IMR-90 (cell line): ENCODE measurements around the gene EDN3. TPM values are rescaled to one million over a fixed set of nuclear protein-coding genes. Genes with fewer than 3 reads are reported as not detected.

Experiments
- ATAC-seq: fragments of 200-7000 bp; cut with Tn5 transposase; 2 replicates; pipeline ENCODE4 v1.9.1; 2020; ENCODE audit warnings: low read depth, mild to moderate bottlenecking, moderate library complexity
- BruUV-seq: library from RNA; stranded (reverse); fragments of 400-500 nt; replicated peaks from 2 replicates; lab custom pipeline; 2021; lab: Mats Ljungman, UMichigan
- CTCF ChIA-PET: fragments of 300-600 bp; formaldehyde crosslinking; extraction: SDS; loops from one replicate; lab custom pipeline; 2021; ENCODE audit warnings: antibody characterized with exemption; lab: Yijun Ruan, JAX
- POLR2A ChIA-PET: fragments of 300-600 bp; sonication (Branson Sonifier 250); formaldehyde crosslinking; loops from one replicate; lab custom pipeline; 2022; ENCODE audit warnings: antibody characterized with exemption; ENCODE audit not compliant: unreplicated experiment; lab: Charles Lee
- DNase-seq: peaks from one replicate; pipeline ENCODE4 v3.0.0; 2013
- H2AFZ ChIP-seq: replicated peaks from 2 replicates; pipeline ENCODE3; 2013; ENCODE audit warnings: low read length, mild to moderate bottlenecking; ENCODE audit not compliant: poor library complexity
- H2AK5ac ChIP-seq: 2 replicates; pipeline ENCODE4 v1.6.1; 2013; ENCODE audit warnings: low read depth, low read length, inconsistent platforms
- H2AK9ac ChIP-seq: replicated peaks from 2 replicates; pipeline ENCODE3; 2013; ENCODE audit warnings: mild to moderate bottlenecking, low read depth, low read length, moderate library complexity; ENCODE audit not compliant: poor library complexity
- H2BK120ac ChIP-seq: 2 replicates; pipeline ENCODE4 v1.6.1; 2013; ENCODE audit warnings: low read depth, low read length, inconsistent platforms
- H2BK15ac ChIP-seq: 3 replicates; pipeline ENCODE4 v1.6.1; 2013; ENCODE audit warnings: low read depth, low read length, inconsistent platforms
- H2BK20ac ChIP-seq: 2 replicates; pipeline ENCODE4 v1.6.1; 2013; ENCODE audit warnings: low read depth, mild to moderate bottlenecking, inconsistent platforms, low read length, moderate library complexity
- H2BK5ac ChIP-seq: 2 replicates; pipeline ENCODE4 v1.6.1; 2013; ENCODE audit warnings: mild to moderate bottlenecking, low read depth, low read length, inconsistent platforms; ENCODE audit not compliant: poor library complexity, severe bottlenecking
- H3K14ac ChIP-seq: replicated peaks from 2 replicates; pipeline ENCODE4 v1.6.1; 2013; ENCODE audit warnings: low read depth, low read length, inconsistent platforms
- H3K18ac ChIP-seq: 2 replicates; pipeline ENCODE4 v1.6.1; 2013; ENCODE audit warnings: low read depth, low read length, control low read depth
- H3K23ac ChIP-seq: 2 replicates; pipeline ENCODE4 v1.6.1; 2013; ENCODE audit warnings: low read depth, low read length, inconsistent platforms
- H3K27ac ChIP-seq: 2 replicates; pipeline ENCODE4 v1.5.1; 2013; ENCODE audit warnings: mild to moderate bottlenecking, control low read depth, low read length; ENCODE audit not compliant: insufficient read depth
- H3K27me3 ChIP-seq: 2 replicates; pipeline ENCODE4 v1.6.1; 2013; ENCODE audit warnings: low read length; ENCODE audit not compliant: control insufficient read depth, insufficient read depth
- H3K36me3 ChIP-seq: 2 replicates; pipeline ENCODE4 v1.6.1; 2013; ENCODE audit warnings: low read length, mixed read lengths; ENCODE audit not compliant: control insufficient read depth, insufficient read depth
- H3K4ac ChIP-seq: 2 replicates; pipeline ENCODE4 v1.6.1; 2013; ENCODE audit warnings: low read depth, low read length, inconsistent platforms
- H3K4me1 ChIP-seq: 2 replicates; pipeline ENCODE4 v1.6.1; 2013; ENCODE audit warnings: low read length, mixed read lengths; ENCODE audit not compliant: control insufficient read depth, insufficient read depth
- H3K4me2 ChIP-seq: 2 replicates; pipeline ENCODE4 v1.6.1; 2013; ENCODE audit warnings: low read depth, mild to moderate bottlenecking, control low read depth, low read length, moderate library complexity
- H3K4me3 ChIP-seq: 2 replicates; pipeline ENCODE4 v1.5.1; 2013; ENCODE audit warnings: low read depth, mild to moderate bottlenecking, control low read depth, low read length, moderate library complexity; ENCODE audit not compliant: insufficient read depth
- H3K56ac ChIP-seq: 2 replicates; pipeline ENCODE4 v1.6.1; 2013; ENCODE audit warnings: low read length, inconsistent platforms; ENCODE audit not compliant: insufficient read depth; ENCODE audit errors: extremely low read depth
- H3K79me1 ChIP-seq, 2 experiments: 2 replicates each; pipeline ENCODE4 v1.6.1; 2013; ENCODE audit warnings: low read length in 2 of 2, inconsistent platforms in 1 of 2, low read depth in 1 of 2
- H3K9ac ChIP-seq: 2 replicates; pipeline ENCODE4 v1.6.1; 2013; ENCODE audit warnings: low read depth, low read length, control low read depth
- H3K9me1 ChIP-seq: 2 replicates; pipeline ENCODE4 v1.6.1; 2013; ENCODE audit warnings: low read length, inconsistent platforms; ENCODE audit not compliant: insufficient read depth
- H3K9me3 ChIP-seq: 2 replicates; pipeline ENCODE4 v1.6.1; 2013; ENCODE audit warnings: low read length; ENCODE audit not compliant: control insufficient read depth, insufficient read depth
- H4K20me1 ChIP-seq: 2 replicates; pipeline ENCODE4 v1.6.1; 2013; ENCODE audit warnings: low read length, inconsistent platforms; ENCODE audit not compliant: insufficient read depth
- H4K5ac ChIP-seq: 2 replicates; pipeline ENCODE4 v1.6.1; 2013; ENCODE audit warnings: mild to moderate bottlenecking, low read depth, low read length, control low read depth
- H4K8ac ChIP-seq, 2 experiments: 2 replicates each; pipeline ENCODE4 v1.6.1; 2013; ENCODE audit warnings: low read depth in 2 of 2, low read length in 2 of 2, control low read depth in 1 of 2, inconsistent platforms in 1 of 2
- H4K91ac ChIP-seq: 2 replicates; pipeline ENCODE4 v1.6.1; 2013; ENCODE audit warnings: low read depth, low read length, inconsistent platforms; ENCODE audit not compliant: insufficient read depth
- BHLHE40 ChIP-seq: fragments of 150-350 bp; IDR thresholded peaks from 2 replicates; pipeline ENCODE4 v1.6.1; 2016; ENCODE audit warnings: mild to moderate bottlenecking, low read depth, low read length
- CHD1 ChIP-seq: IDR thresholded peaks from 2 replicates; pipeline ENCODE4 v1.6.1; 2012; ENCODE audit warnings: low read depth, low read length, improper control_type of control experiment
- MAFK ChIP-seq: IDR thresholded peaks from 2 replicates; pipeline ENCODE4 v1.6.1; 2012; ENCODE audit warnings: low read depth, low read length, improper control_type of control experiment
- NFE2L2 ChIP-seq: fragments of 150-350 bp; IDR thresholded peaks from 2 replicates; pipeline ENCODE4 v1.6.1; 2016; ENCODE audit warnings: low read depth, mild to moderate bottlenecking, low read length
- RAD21 ChIP-seq: IDR thresholded peaks from 2 replicates; pipeline ENCODE4 v1.6.1; 2012; ENCODE audit warnings: low read length, improper control_type of control experiment
- RCOR1 ChIP-seq: IDR thresholded peaks from 2 replicates; pipeline ENCODE4 v1.6.1; 2012; ENCODE audit warnings: mild to moderate bottlenecking, low read length, improper control_type of control experiment; ENCODE audit not compliant: insufficient replicate concordance
- USF2 ChIP-seq: fragments of 150-350 bp; IDR thresholded peaks from 2 replicates; pipeline ENCODE4 v1.6.1; 2017; ENCODE audit warnings: mild to moderate bottlenecking, antibody characterized with exemption, low read length, low read depth
- WGBS, 2 experiments: methylation state at CpG; one replicate each; pipeline versions ENCODE4 v1.1.5 to v1.1.7; 2013; ENCODE audit warnings: missing lambda C conversion rate in 2 of 2; ENCODE audit not compliant: insufficient read length in 1 of 2; ENCODE audit errors: extremely low coverage in 2 of 2; 5-methylcytosine and 5-hydroxymethylcytosine counted together
- dilution Hi-C: fragments of 300-500 bp; cut with HindIII; formaldehyde crosslinking; loops from one replicate; pipeline ENCODE4 v1.14.3; 2018; ENCODE audit warnings: low sequenced_read_pairs; ENCODE audit not compliant: unreplicated experiment
- in situ Hi-C: fragments of 300-500 bp; cut with MboI; formaldehyde crosslinking; loops from 3 replicates; pipeline ENCODE4 v1.14.3; 2019; ENCODE audit warnings: low sequenced_read_pairs, inconsistent platforms, mixed read lengths
- intact Hi-C: fragments of 100-400 bp; cut with micrococcal nuclease; formaldehyde crosslinking; loops from 2 replicates; pipeline ENCODE4 v1.10.0; 2022
- polyA plus RNA-seq, 3 experiments: library from polyadenylated mRNA; depleted of rRNA; stranded (reverse); fragments of >200 nt; gene quantifications; 2 replicates each; pipeline ENCODE4 v1.2.3, GENCODE V29; 2012; ENCODE audit warnings: low replicate concordance in 1 of 3
- total RNA-seq: library from RNA; depleted of rRNA; stranded (reverse); fragments of >200 nt; gene quantifications from 2 replicates; pipeline ENCODE4 v1.2.3, GENCODE V29; 2012

The EDN3 gene
- total and polyA plus RNA-seq, 2 of the 4 experiments (the other 2 are of a cell fraction): not detected

- H4K5ac ChIP-seq: no peak overlapping the region
- H3K4me2 ChIP-seq: no peak overlapping the region
- TF ChIP-seq USF2: no peak
- no peak for TF ChIP-seq NFE2L2
- TF ChIP-seq MAFK: no peak
- no peak for TF ChIP-seq RCOR1
- TF ChIP-seq BHLHE40: no peak
- TF ChIP-seq RAD21: no peak
- no peak for TF ChIP-seq CHD1
- no peak overlapping the region for H3K9ac ChIP-seq
- no peak overlapping the region for H2BK5ac ChIP-seq
- no peak overlapping the region for H2BK15ac ChIP-seq
- BruUV-seq: no TSS peak
- no peak overlapping the region for H4K8ac ChIP-seq
- H4K20me1 ChIP-seq: no peaks in the 10 kb centered on the region
- H3K18ac ChIP-seq: no peak overlapping the region
- H2BK20ac ChIP-seq: no peak overlapping the region
- no peaks in the 10 kb centered on the region for H3K4me1 ChIP-seq
- no peak overlapping the region for H3K56ac ChIP-seq
- no peaks in the 10 kb centered on the region for H3K36me3 ChIP-seq
- H3K23ac ChIP-seq: no peak overlapping the region
- no peak overlapping the region for H3K4ac ChIP-seq
- H3K14ac ChIP-seq: no peak overlapping the region
- no peaks in the 10 kb centered on the region for H3K9me1 ChIP-seq
- no peak overlapping the region for H3K4me3 ChIP-seq
- no peak for ATAC-seq
- intact Hi-C loops: no loop called here
- H3K9me3 ChIP-seq: peaks cover 8% of the 10 kb centered on the region; the same call in 1 of the 2 replicates
- 82% methylated on average over 14 of the region's 24 CpGs; no CpG with 5 or more reads in 1 of the 2 experiments for WGBS, 2 experiments
- CTCF ChIA-PET: no interaction called here
- no peaks in the 10 kb centered on the region for H3K79me1 ChIP-seq
- in situ Hi-C loops: no loop called here
- no peak overlapping the region for H3K27ac ChIP-seq
- DNase-seq: no peak
- no peak overlapping the region for H2AK9ac ChIP-seq
- H2BK120ac ChIP-seq: no peak overlapping the region
- H4K91ac ChIP-seq: no peak overlapping the region
- dilution Hi-C loops: no loop called here
- H2AFZ ChIP-seq: no peak overlapping the region
- POLR2A ChIA-PET: no interaction called here
- no peaks in the 10 kb centered on the region for H3K27me3 ChIP-seq
- H2AK5ac ChIP-seq: no peak overlapping the region
Measured at GRCh38 chr20:59365611-59366285, 65.3 kb downstream of the EDN3 start.
